Tibial nerve (tissue), 4 donors: ENCODE data around the gene TYRO3.
"Not testable (repeated sequence)": the region's sequence is repeated elsewhere in the genome, so short reads cannot be mapped to it uniquely, and the experiment has no call there.

Source experiments
- EP300 ChIP-seq, 2 donors: sonication (generic); formaldehyde crosslinking; IDR thresholded peaks; one replicate each; pipeline ENCODE4 v1.6.1; 2017; ENCODE audit warnings: antibody characterized with exemption in 2 of 2, mild to moderate bottlenecking in 1 of 2
- TF ChIP-seq, protein P1 (sequence below), 5 experiments: fragments of 200-600 bp in 3 of 5; fragments of 450-650 bp in 2 of 5; sonication (generic) in 3 of 5; IDR thresholded peaks; one replicate each; pipeline ENCODE4 v1.5.1; 2016 to 2019; ENCODE audit warnings: antibody characterized with exemption in 5 of 5, mild to moderate bottlenecking in 3 of 5, moderate library complexity in 2 of 5

DNA sequence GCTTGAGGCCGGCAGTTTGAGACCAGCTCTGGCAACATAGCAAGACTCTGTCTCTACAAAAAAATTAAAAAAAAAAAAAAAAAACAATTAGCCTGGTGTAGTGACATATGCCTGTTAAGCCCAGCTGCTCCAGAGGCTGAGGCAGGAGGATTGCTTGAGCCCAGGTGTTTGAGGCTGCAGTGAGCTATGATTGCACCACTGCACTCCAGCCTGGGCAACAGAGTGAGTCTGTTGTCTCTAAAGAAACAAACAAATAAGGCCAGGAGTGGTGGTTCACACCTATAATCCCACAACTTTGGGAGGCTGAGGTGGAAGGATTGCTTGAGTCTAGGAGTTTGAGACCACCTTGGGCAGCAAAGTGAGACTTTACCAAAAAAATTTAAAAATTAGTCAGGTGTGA lies 10.2 kb downstream of the TYRO3 start:
- TF ChIP-seq, protein P1, sequence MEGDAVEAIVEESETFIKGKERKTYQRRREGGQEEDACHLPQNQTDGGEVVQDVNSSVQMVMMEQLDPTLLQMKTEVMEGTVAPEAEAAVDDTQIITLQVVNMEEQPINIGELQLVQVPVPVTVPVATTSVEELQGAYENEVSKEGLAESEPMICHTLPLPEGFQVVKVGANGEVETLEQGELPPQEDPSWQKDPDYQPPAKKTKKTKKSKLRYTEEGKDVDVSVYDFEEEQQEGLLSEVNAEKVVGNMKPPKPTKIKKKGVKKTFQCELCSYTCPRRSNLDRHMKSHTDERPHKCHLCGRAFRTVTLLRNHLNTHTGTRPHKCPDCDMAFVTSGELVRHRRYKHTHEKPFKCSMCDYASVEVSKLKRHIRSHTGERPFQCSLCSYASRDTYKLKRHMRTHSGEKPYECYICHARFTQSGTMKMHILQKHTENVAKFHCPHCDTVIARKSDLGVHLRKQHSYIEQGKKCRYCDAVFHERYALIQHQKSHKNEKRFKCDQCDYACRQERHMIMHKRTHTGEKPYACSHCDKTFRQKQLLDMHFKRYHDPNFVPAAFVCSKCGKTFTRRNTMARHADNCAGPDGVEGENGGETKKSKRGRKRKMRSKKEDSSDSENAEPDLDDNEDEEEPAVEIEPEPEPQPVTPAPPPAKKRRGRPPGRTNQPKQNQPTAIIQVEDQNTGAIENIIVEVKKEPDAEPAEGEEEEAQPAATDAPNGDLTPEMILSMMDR (IDR thresholded peaks at IDR 0.05): not testable (repeated sequence)
- not testable (repeated sequence) for TF ChIP-seq EP300 (IDR thresholded peaks at IDR 0.05)
